K562 (cell line): ENCODE measurements around the gene HCRTR2. TPM values are rescaled to one million over a fixed set of nuclear protein-coding genes. Genes with fewer than 3 reads are reported as not detected.

Experiments used
- ATAC-seq: fragments of 200-7000 bp; cut with Tn5 transposase; 3 replicates; pipeline ENCODE4 v1.9.1; 2020; ENCODE audit warnings: moderate library complexity
- BruUV-seq: library from RNA; stranded (reverse); fragments of 400-500 nt; replicated peaks from 2 replicates; lab custom pipeline; 2021; lab: Mats Ljungman, UMichigan
- CTCF ChIA-PET: fragments of 300-600 bp; formaldehyde crosslinking; extraction: SDS; loops from one replicate; lab custom pipeline; 2021; ENCODE audit warnings: low intra/inter-chr PET ratio; lab: Yijun Ruan, JAX
- POLR2A ChIA-PET: fragments of 300-600, 350-650 bp; sonication (Branson Sonifier 250); formaldehyde crosslinking; extraction: SDS; loops from one replicate; lab custom pipeline; 2021; ENCODE audit warnings: antibody characterized with exemption, inconsistent platforms; lab: Yijun Ruan, JAX
- DNase-seq, 4 experiments: peaks; one replicate each; pipeline versions ENCODE4 v3.0.0 to v3.0.0-alpha.2; 2011 to 2018; ENCODE audit warnings: low spot score in 3 of 4, mixed read lengths in 3 of 4; ENCODE audit errors: extremely low read depth in 1 of 4
- FAIRE-seq: peaks from 2 replicates; lab custom pipeline; 2011; peaks lifted over from hg19 to GRCh38; lab: Jason Lieb, UNC
- H2AFZ ChIP-seq: 2 replicates; pipeline ENCODE4 v1.6.0; 2011; ENCODE audit warnings: low read depth, low read length, control low read depth, inconsistent platforms
- H3K27ac ChIP-seq: fragments of 200-600 bp; 3 replicates; pipeline ENCODE4 v1.8.0; 2011; ENCODE audit warnings: low read depth, mild to moderate bottlenecking, control low read depth, inconsistent platforms, low read length, moderate library complexity, mixed read lengths; ENCODE audit errors: extremely low read depth
- H3K27me3 ChIP-seq, 2 experiments: fragments of 300-600 bp in 1 of 2; 2 replicates in 1 of 2; 3 replicates in 1 of 2; pipeline versions ENCODE4 v1.6.0 to v1.8.0; 2011; ENCODE audit warnings: inconsistent platforms in 2 of 2, low read length in 2 of 2, mild to moderate bottlenecking in 1 of 2, mixed read lengths in 1 of 2, moderate library complexity in 1 of 2; ENCODE audit not compliant: control insufficient read depth in 2 of 2, insufficient read depth in 2 of 2
- H3K36me3 ChIP-seq: fragments of 300-600 bp; 3 replicates; pipeline ENCODE4 v1.8.0; 2011; ENCODE audit warnings: mild to moderate bottlenecking, low read length, inconsistent platforms; ENCODE audit not compliant: control insufficient read depth, insufficient read depth
- H3K4me1 ChIP-seq, 2 experiments: fragments of 200-600 bp in 1 of 2; replicated peaks in 1 of 2; 2 replicates in 1 of 2; 3 replicates in 1 of 2; pipeline versions ENCODE4 v1.5.1 to v1.8.0; 2011; ENCODE audit warnings: inconsistent platforms in 2 of 2, low read length in 2 of 2, mild to moderate bottlenecking in 1 of 2, mixed read lengths in 1 of 2, moderate library complexity in 1 of 2; ENCODE audit not compliant: control insufficient read depth in 2 of 2, insufficient read depth in 2 of 2
- H3K4me2 ChIP-seq: 2 replicates; pipeline ENCODE4 v1.6.1; 2011; ENCODE audit warnings: low read length, control low read depth, inconsistent platforms, mixed read lengths; ENCODE audit not compliant: insufficient read depth
- H3K4me3 ChIP-seq: fragments of 200-600 bp; sonication (generic), shearing (Covaris generic); 2 replicates; pipeline ENCODE4 v1.5.1; 2016; ENCODE audit warnings: control low read depth, inconsistent platforms
- H3K79me2 ChIP-seq: fragments of 200-600 bp; 3 replicates; pipeline ENCODE4 v1.8.0; 2011; ENCODE audit warnings: low read length, inconsistent platforms; ENCODE audit not compliant: control insufficient read depth, insufficient read depth
- H3K9ac ChIP-seq, 2 experiments: 2 replicates each; pipeline versions ENCODE4 v1.6.0 to v1.6.1; 2011; ENCODE audit warnings: low read depth in 2 of 2, low read length in 2 of 2, control low read depth in 1 of 2, inconsistent platforms in 1 of 2, mild to moderate bottlenecking in 1 of 2, mixed read lengths in 1 of 2; ENCODE audit not compliant: insufficient read depth in 1 of 2
- H3K9me1 ChIP-seq: one replicate; pipeline ENCODE4 v1.6.0; 2011; ENCODE audit warnings: inconsistent platforms, mild to moderate bottlenecking, low read length, moderate library complexity; ENCODE audit not compliant: control insufficient read depth, insufficient read depth
- H3K9me3 ChIP-seq: replicated peaks from 2 replicates; pipeline ENCODE4 v1.5.1; 2011; ENCODE audit warnings: low read depth, low read length, inconsistent platforms; ENCODE audit not compliant: control insufficient read depth, insufficient read depth
- H4K20me1 ChIP-seq: replicated peaks from 2 replicates; pipeline ENCODE4 v1.6.1; 2011; ENCODE audit warnings: low read length, inconsistent platforms, mixed read lengths; ENCODE audit not compliant: control insufficient read depth, insufficient read depth
- COPS2 ChIP-seq: fragments of 450-650 bp; conservative IDR thresholded peaks from 2 replicates; pipeline ENCODE4 v1.6.1; 2016; ENCODE audit warnings: mild to moderate bottlenecking, moderate library complexity
- HDGF ChIP-seq: fragments of 450-650 bp; IDR thresholded peaks from 2 replicates; pipeline ENCODE4 v1.6.1; 2016
- LCOR ChIP-seq: sonication (generic); formaldehyde crosslinking; IDR thresholded peaks from 2 replicates; pipeline ENCODE4 v1.8.0; 2022; ENCODE audit warnings: mild to moderate bottlenecking, missing genetic modification reagents
- MYBL2 ChIP-seq, 2 experiments: fragments of 450-650 bp in 1 of 2; sonication (generic) in 1 of 2; formaldehyde crosslinking in 1 of 2; IDR thresholded peaks; 2 replicates each; pipeline versions ENCODE4 v1.6.1 to v1.8.1; 2017 to 2022; ENCODE audit warnings: borderline replicate concordance in 1 of 2, inconsistent platforms in 1 of 2, low read depth in 1 of 2, mild to moderate bottlenecking in 1 of 2, missing genetic modification reagents in 1 of 2, moderate library complexity in 1 of 2
- NFIX ChIP-seq: fragments of 250-450 bp; sonication (Bioruptor Pico); IDR thresholded peaks from 2 replicates; pipeline ENCODE4 v1.4.0; 2020; ENCODE audit warnings: low read depth, mild to moderate bottlenecking, moderate library complexity
- NONO ChIP-seq, 2 experiments: fragments of 200-400 bp in 1 of 2; fragments of 450-650 bp in 1 of 2; formaldehyde crosslinking in 1 of 2; IDR thresholded peaks; 2 replicates each; pipeline ENCODE4 v1.6.1; 2017; ENCODE audit warnings: low read depth in 2 of 2, mild to moderate bottlenecking in 2 of 2, moderate library complexity in 2 of 2, low read length in 1 of 2
- ZNF830 ChIP-seq: fragments of 250-450 bp; sonication (Bioruptor Pico); IDR thresholded peaks from 2 replicates; pipeline ENCODE4 v1.5.0; 2021; ENCODE audit warnings: mild to moderate bottlenecking
- WGBS: fragments of 100-300 bp; shearing (Covaris generic); methylation state at CpG from one replicate; pipeline ENCODE4 v1.1.6; 2016; ENCODE audit warnings: low coverage, mixed read lengths; ENCODE audit not compliant: insufficient coverage; ENCODE audit errors: missing lambda C conversion rate; 5-methylcytosine and 5-hydroxymethylcytosine counted together
- in situ Hi-C: fragments of 300-500 bp; cut with MboI; formaldehyde crosslinking; loops from 4 replicates; pipeline ENCODE4 v1.15.0; 2018; ENCODE audit warnings: inconsistent platforms, mixed read lengths
- intact Hi-C: fragments of 100-400 bp; cut with micrococcal nuclease; formaldehyde crosslinking; loops from 2 replicates; pipeline ENCODE4 v1.14.2; 2022
- polyA plus RNA-seq, 8 experiments: library from polyadenylated mRNA; depleted of rRNA in 4 of 8; stranded (reverse) in 5 of 8; unstranded in 3 of 8; fragments of >200 nt; fragmentation: Nextera tagmentation in 2 of 8; fragmentation: Illumina TruSeq in 1 of 8; extraction: Ambion mirVana in 2 of 8; extraction: Trizol in 1 of 8; gene quantifications; 2 replicates each; pipeline versions ENCODE4 v1.2.1 to v1.2.3, GENCODE V29; 2011 to 2014; ENCODE audit warnings: inconsistent platforms in 1 of 8, missing spikeins in 1 of 8
- total RNA-seq, 7 experiments: library from RNA; depleted of rRNA in 6 of 7; stranded (reverse); fragments of >200 nt in 6 of 7; fragmentation: Illumina TruSeq in 2 of 7; extraction: Trizol in 2 of 7; gene quantifications; 2 replicates each; pipeline versions ENCODE4 v1.2.1 to v1.2.3, GENCODE V29; 2011 to 2021; ENCODE audit warnings: low replicate concordance in 1 of 7

The HCRTR2 gene
- total and polyA plus RNA-seq, 9 of the 15 experiments (the other 6 are each of a cell fraction or from before 2014, with no cell fraction given) = not detected

- Histone ChIP-seq H2AFZ (no peak overlapping the region), H3K27ac (no peak overlapping the region), H4K20me1 (no peaks in the 10 kb centered on the region), H3K9me1 (no peaks in the 10 kb centered on the region), H3K27me3 (no peaks in the 10 kb centered on the region), H3K36me3 (no peaks in the 10 kb centered on the region), H3K79me2 (no peaks in the 10 kb centered on the region), H3K4me2 (no peak overlapping the region), H3K9me3 (no peaks in the 10 kb centered on the region), H3K4me3 (no peak overlapping the region), H3K4me1 (no peaks in the 10 kb centered on the region), H3K9ac (no peak overlapping the region)
- CTCF ChIA-PET = no interaction called here
- BruUV-seq = no TSS peak
- DNase-seq (no peak), FAIRE-seq (no peak), ATAC-seq (no peak)
- TF ChIP-seq HDGF (no peak), NFIX (CRISPR knock-in tag) (no peak), MYBL2 (IDR thresholded peaks at IDR 0.05; ENCODE audit: low read depth) (no peak), MYBL2 (CRISPR knock-in tag; IDR thresholded peaks at IDR 0.05; ENCODE audit: borderline replicate concordance) (no peak), NONO (IDR thresholded peaks at IDR 0.05; ENCODE audit: low read depth in 2 of 2, low read length in 1 of 2) (no peak)
- intact Hi-C loops (no loop called here), in situ Hi-C loops (no loop called here)
- POLR2A ChIA-PET = no interaction called here
- WGBS = 3% methylated on average over 10 of the region's 10 CpGs
These were observed 80.8 kb downstream of the HCRTR2 start for GRCh38 chr6:55255113-55255512.

- Histone ChIP-seq H3K9me1 (no peaks in the 10 kb centered on the region), H3K4me1 (no peaks in the 10 kb centered on the region), H3K9ac (no peak overlapping the region), H3K27ac (no peak overlapping the region), H4K20me1 (no peaks in the 10 kb centered on the region), H2AFZ (no peak overlapping the region), H3K36me3 (no peaks in the 10 kb centered on the region), H3K9me3 (no peaks in the 10 kb centered on the region), H3K79me2 (no peaks in the 10 kb centered on the region), H3K27me3 (no peaks in the 10 kb centered on the region), H3K4me3 (no peak overlapping the region), H3K4me2 (no peak overlapping the region)
- in situ Hi-C loops (no loop called here), intact Hi-C loops (no loop called here)
- DNase-seq = no peak
- WGBS = 0% methylated on average over 2 of the region's 2 CpGs
- ChIA-PET CTCF (no interaction called here), POLR2A (no interaction called here)
- no TSS peak for BruUV-seq
- TF ChIP-seq COPS2 = no peak
- TF ChIP-seq LCOR (CRISPR knock-in tag) = no peak
- TF ChIP-seq ZNF830 (CRISPR knock-in tag) = no peak
- no peak for ATAC-seq
- no peak for FAIRE-seq
These were observed 85.9 kb downstream of the HCRTR2 start for GRCh38 chr6:55260181-55260580.
